Left lung (tissue), 10 donors: Measurements from ENCODE around the gene ASB4. TPM values are rescaled to one million over a fixed set of nuclear protein-coding genes. Genes with fewer than 3 reads are reported as not detected.

Experiments used
- ATAC-seq: fragments of 200-7000 bp; cut with Tn5 transposase; one replicate; pipeline ENCODE4 v1.9.1; 2020; ENCODE audit warnings: moderate library complexity
- DNase-seq, 4 donors: peaks; one replicate each; pipeline ENCODE4 v3.0.0-alpha.2; 2013 to 2020
- H3K27ac ChIP-seq, 2 donors: fragments of 200-600 bp; sonication (generic) in 1 of 2; one replicate each; pipeline versions ENCODE4 v1.5.0 to v1.8.0; 2020 to 2021
- H3K27me3 ChIP-seq, 2 donors: fragments of 200-600 bp; sonication (generic) in 1 of 2; one replicate each; pipeline versions ENCODE4 v1.5.0 to v1.8.0; 2020 to 2021
- H3K36me3 ChIP-seq, 2 donors: fragments of 200-600 bp; sonication (generic) in 1 of 2; one replicate each; pipeline versions ENCODE4 v1.5.0 to v1.8.0; 2020 to 2021
- H3K4me1 ChIP-seq, 2 donors: fragments of 200-600 bp; one replicate each; pipeline ENCODE4 v1.8.0; 2021
- H3K4me3 ChIP-seq, 2 donors: fragments of 200-600 bp; sonication (generic) in 1 of 2; one replicate each; pipeline versions ENCODE4 v1.5.0 to v1.8.0; 2020 to 2021; ENCODE audit warnings: mild to moderate bottlenecking in 1 of 2
- H3K9me3 ChIP-seq, 2 donors: fragments of 200-600 bp; sonication (generic) in 1 of 2; one replicate each; pipeline versions ENCODE4 v1.5.0 to v1.8.0; 2020 to 2021
- intact Hi-C, 2 donors: fragments of 100-400 bp; cut with DNase I; formaldehyde crosslinking; loops; one replicate each; pipeline versions ENCODE4 v1.11.2 to v1.14.2; 2022
- polyA plus RNA-seq, 6 donors: library from polyadenylated mRNA; unstranded; fragments of 120-200 nt; gene quantifications; one replicate each; pipeline ENCODE4 v1.2.1, GENCODE V29; 2013; ENCODE audit not compliant: insufficient read length in 6 of 6
- total RNA-seq, 2 donors: library from RNA; stranded (reverse); fragmentation: NEBNext Ultra II Directional; extraction: Animal tissue kit (Norgen Biotek cat#: 25700); gene quantifications; one replicate each; pipeline ENCODE4 v1.2.1, GENCODE V29; 2021
- TF ChIP-seq, protein P1 (sequence below), 2 donors: fragments of 200-600 bp; sonication (generic) in 1 of 2; IDR thresholded peaks; one replicate each; pipeline versions ENCODE4 v1.5.0 to v1.8.0; 2021; ENCODE audit warnings: antibody characterized with exemption in 2 of 2
- donor health status: DM: no; HTN: yes; CAD: no.
- donor health status: DM: no; HTN: no; CAD: no.

The ASB4 gene
- total and polyA plus RNA-seq, 8 donors: 0.10 to 1.6 (median 0.87) TPM

GRCh38 chr7:95525503-95525902 is 39.8 kb downstream of the ASB4 start:
- no peak for DNase-seq
- H3K27ac ChIP-seq: no peak overlapping the region
- TF ChIP-seq, protein P1, sequence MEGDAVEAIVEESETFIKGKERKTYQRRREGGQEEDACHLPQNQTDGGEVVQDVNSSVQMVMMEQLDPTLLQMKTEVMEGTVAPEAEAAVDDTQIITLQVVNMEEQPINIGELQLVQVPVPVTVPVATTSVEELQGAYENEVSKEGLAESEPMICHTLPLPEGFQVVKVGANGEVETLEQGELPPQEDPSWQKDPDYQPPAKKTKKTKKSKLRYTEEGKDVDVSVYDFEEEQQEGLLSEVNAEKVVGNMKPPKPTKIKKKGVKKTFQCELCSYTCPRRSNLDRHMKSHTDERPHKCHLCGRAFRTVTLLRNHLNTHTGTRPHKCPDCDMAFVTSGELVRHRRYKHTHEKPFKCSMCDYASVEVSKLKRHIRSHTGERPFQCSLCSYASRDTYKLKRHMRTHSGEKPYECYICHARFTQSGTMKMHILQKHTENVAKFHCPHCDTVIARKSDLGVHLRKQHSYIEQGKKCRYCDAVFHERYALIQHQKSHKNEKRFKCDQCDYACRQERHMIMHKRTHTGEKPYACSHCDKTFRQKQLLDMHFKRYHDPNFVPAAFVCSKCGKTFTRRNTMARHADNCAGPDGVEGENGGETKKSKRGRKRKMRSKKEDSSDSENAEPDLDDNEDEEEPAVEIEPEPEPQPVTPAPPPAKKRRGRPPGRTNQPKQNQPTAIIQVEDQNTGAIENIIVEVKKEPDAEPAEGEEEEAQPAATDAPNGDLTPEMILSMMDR (IDR thresholded peaks at IDR 0.05): no peak

DNA sequence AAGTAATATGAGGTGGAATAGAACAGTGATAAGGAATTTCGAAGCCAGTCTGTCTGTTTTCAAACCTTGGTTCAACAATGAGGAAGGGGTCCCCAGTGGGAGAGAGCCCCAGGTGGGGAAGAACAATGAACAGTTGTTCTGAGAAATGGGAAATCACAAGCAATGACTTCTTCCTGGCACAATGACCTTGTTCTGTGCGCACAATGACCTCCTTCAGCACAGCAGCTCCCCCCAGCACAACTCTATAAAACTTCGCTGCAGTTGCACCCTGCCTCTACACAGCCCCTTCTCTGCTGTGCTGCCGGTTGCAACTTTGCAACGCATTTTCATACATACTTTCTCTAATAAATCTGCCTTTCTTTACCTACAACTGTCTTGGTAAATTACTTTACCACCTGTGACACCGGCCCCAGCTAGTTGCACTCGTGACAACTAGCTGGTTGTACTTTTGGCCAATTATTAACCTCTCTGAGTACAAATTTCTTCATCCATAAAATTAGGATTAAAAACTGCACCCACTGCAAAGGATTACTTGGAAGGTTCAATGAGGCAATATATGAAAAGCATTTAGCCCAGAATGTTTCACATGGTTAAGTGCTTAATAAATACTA is 40.5 kb downstream of the ASB4 start:
- H3K27ac ChIP-seq: no peak overlapping the region
- no peak for ATAC-seq

More at GRCh38 chr7:95525503-95525902, 39.8 kb downstream of the ASB4 start:
- no peak overlapping the region for H3K4me3 ChIP-seq
- H3K36me3 ChIP-seq: no peaks in the 10 kb centered on the region
- peaks cover 0 to 4% of the 10 kb centered on the region in 2 donors for H3K4me1 ChIP-seq
- H3K27me3 ChIP-seq: no peaks in the 10 kb centered on the region
- no peak for ATAC-seq
- H3K9me3 ChIP-seq: no peaks in the 10 kb centered on the region
- intact Hi-C loops: loop anchor here in 1 of 2 donors (5.0 kb wide), 1 partner anchor 162 kb away; no protein-coding TSS in a partner anchor

DNA sequence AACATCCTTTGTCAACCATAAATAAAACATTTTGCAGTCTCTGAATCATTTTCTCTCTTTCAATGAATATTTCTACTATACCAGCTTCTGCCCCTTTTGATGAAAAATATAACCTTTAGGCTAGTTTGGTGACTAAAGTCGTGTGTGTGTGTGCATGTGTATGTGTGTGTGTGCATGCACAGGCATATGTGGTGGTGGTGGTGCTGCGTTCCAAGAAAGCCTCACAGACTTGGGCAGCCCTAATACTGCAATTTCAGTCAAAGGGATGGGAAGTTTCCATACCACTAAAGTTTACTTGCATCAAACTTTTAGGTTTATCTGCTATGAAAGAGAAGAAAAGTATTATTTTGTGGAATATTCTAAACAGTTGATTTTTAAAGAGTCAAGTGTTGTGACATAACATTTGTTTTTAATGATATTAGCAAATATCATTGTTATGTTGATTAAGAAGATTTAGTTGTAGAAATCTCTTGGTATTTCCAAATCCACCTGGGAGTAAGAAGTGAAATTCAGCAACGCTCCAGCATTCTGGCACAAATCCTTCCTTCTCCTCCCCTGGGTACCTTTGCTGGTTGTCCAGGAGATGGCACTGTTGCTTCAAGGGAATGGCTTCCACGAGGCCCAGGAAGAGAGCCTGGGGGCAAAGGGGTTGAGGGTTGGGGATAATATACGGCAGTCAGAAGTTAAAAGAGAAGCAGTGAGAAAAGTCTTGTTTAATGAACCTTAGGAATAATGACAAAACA is 41.5 kb downstream of the ASB4 start:
- DNase-seq (peak in 2 of 4 donors; percentile 37 to 72), ATAC-seq (peak; percentile 92)
- H3K4me3 ChIP-seq: no peak overlapping the region
- peaks cover 0 to 4% of the 10 kb centered on the region in 2 donors for H3K4me1 ChIP-seq
- H3K9me3 ChIP-seq: no peaks in the 10 kb centered on the region
- TF ChIP-seq, protein P1 (IDR thresholded peaks at IDR 0.05): peak; percentile 77 to 83
- intact Hi-C loops: loop anchor here in 1 of 2 donors (5.0 kb wide), 1 partner anchor 160 kb away; no protein-coding TSS in a partner anchor
- no peak overlapping the region for H3K27ac ChIP-seq
- no peaks in the 10 kb centered on the region for H3K27me3 ChIP-seq
- no peaks in the 10 kb centered on the region for H3K36me3 ChIP-seq

More for the DNA sequence above, 40.5 kb downstream of the ASB4 start:
- DNase-seq: no peak
- no peaks in the 10 kb centered on the region for H3K27me3 ChIP-seq
- peaks cover 0 to 4% of the 10 kb centered on the region in 2 donors for H3K4me1 ChIP-seq
- H3K9me3 ChIP-seq: no peaks in the 10 kb centered on the region
- no peak overlapping the region for H3K4me3 ChIP-seq
- H3K36me3 ChIP-seq: no peaks in the 10 kb centered on the region
- TF ChIP-seq, protein P1 (IDR thresholded peaks at IDR 0.05): no peak
- intact Hi-C loops: loop anchor here in 1 of 2 donors (5.0 kb wide), 1 partner anchor 161 kb away; no protein-coding TSS in a partner anchor

DNA sequence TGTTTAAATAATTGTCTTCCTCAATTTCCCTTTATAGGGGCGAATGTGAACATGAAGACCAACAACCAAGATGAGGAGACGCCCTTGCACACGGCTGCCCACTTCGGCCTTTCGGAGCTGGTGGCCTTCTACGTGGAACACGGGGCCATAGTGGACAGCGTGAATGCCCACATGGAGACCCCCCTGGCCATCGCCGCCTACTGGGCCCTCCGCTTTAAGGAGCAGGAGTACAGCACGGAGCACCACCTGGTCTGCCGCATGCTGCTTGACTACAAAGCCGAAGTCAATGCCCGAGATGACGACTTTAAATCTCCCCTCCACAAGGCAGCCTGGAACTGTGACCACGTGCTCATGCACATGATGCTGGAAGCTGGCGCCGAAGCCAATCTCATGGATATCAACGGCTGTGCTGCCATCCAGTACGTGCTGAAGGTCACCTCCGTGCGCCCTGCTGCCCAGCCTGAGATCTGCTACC is 42.1 kb downstream of the ASB4 start:
- DNase-seq: peak in 2 of 4 donors; percentile 24 to 73

More for the DNA sequence above, 42.1 kb downstream of the ASB4 start:
- no peaks in the 10 kb centered on the region for H3K27me3 ChIP-seq
- H3K36me3 ChIP-seq: no peaks in the 10 kb centered on the region
- no peaks in the 10 kb centered on the region for H3K9me3 ChIP-seq
- H3K27ac ChIP-seq: no peak overlapping the region
- intact Hi-C loops: loop anchor here in 1 of 2 donors (5.0 kb wide), 1 partner anchor 159 kb away; no protein-coding TSS in a partner anchor
- no peak overlapping the region for H3K4me3 ChIP-seq
- TF ChIP-seq, protein P1 (IDR thresholded peaks at IDR 0.05): peak in 1 of 2 donors; percentile 6
- peaks cover 0 to 4% of the 10 kb centered on the region in 2 donors for H3K4me1 ChIP-seq
- ATAC-seq: no peak
